HepG2 (cell line): ENCODE results near the gene TMEM100.

Source experiments
- CTCF ChIP-seq: sonication (generic); formaldehyde crosslinking; IDR thresholded peaks from 2 replicates; pipeline ENCODE4 v1.5.0; 2020; ENCODE audit warnings: mild to moderate bottlenecking, missing genetic modification reagents, moderate library complexity
- E2F5 ChIP-seq: sonication (generic); formaldehyde crosslinking; conservative IDR thresholded peaks from 2 replicates; pipeline ENCODE4 v1.4.0; 2020; ENCODE audit warnings: missing genetic modification reagents
- EED ChIP-seq: sonication (generic); formaldehyde crosslinking; IDR thresholded peaks from 2 replicates; pipeline ENCODE4 v1.5.0; 2020; ENCODE audit warnings: mild to moderate bottlenecking, missing genetic modification reagents
- KDM5A ChIP-seq: fragments of 200-600 bp; sonication (generic); IDR thresholded peaks from 2 replicates; pipeline ENCODE4 v1.7.0; 2018; ENCODE audit warnings: antibody characterized with exemption, mild to moderate bottlenecking, low read length, borderline replicate concordance
- KDM5B ChIP-seq: sonication (generic); formaldehyde crosslinking; IDR thresholded peaks from 2 replicates; pipeline ENCODE4 v1.4.0; 2020; ENCODE audit warnings: missing genetic modification reagents, mild to moderate bottlenecking, borderline replicate concordance
- MAX ChIP-seq: IDR thresholded peaks from 2 replicates; pipeline ENCODE4 v1.6.1; 2012; ENCODE audit warnings: inconsistent platforms
- MIER2 ChIP-seq: IDR thresholded peaks from 2 replicates; pipeline ENCODE4 v1.6.1; 2016; ENCODE audit warnings: missing biosample characterization, missing genetic modification reagents
- NFKB2 ChIP-seq: sonication (generic); formaldehyde crosslinking; IDR thresholded peaks from 2 replicates; pipeline ENCODE4 v1.4.0; 2020; ENCODE audit warnings: missing genetic modification reagents, borderline replicate concordance
- SRF ChIP-seq: IDR thresholded peaks from 2 replicates; pipeline ENCODE4 v1.6.1; 2011; ENCODE audit warnings: mild to moderate bottlenecking, low read depth, low read length, moderate library complexity
- ZBTB26 ChIP-seq: IDR thresholded peaks from 2 replicates; pipeline ENCODE4 v1.6.1; 2016; ENCODE audit warnings: missing compliant biosample characterization, missing genetic modification reagents, borderline replicate concordance
- ZHX1 ChIP-seq: sonication (generic); formaldehyde crosslinking; IDR thresholded peaks from 2 replicates; pipeline ENCODE4 v1.8.1; 2022; ENCODE audit warnings: low read depth, mild to moderate bottlenecking, missing genetic modification reagents
- ZNF589 ChIP-seq: sonication (generic); formaldehyde crosslinking; conservative IDR thresholded peaks from 2 replicates; pipeline ENCODE4 v1.8.0; 2022; ENCODE audit warnings: mild to moderate bottlenecking, moderate library complexity, missing genetic modification reagents
- ZSCAN31 ChIP-seq: sonication (generic); formaldehyde crosslinking; IDR thresholded peaks from 2 replicates; pipeline ENCODE4 v1.5.0; 2020; ENCODE audit warnings: low read depth, mild to moderate bottlenecking, missing genetic modification reagents

GRCh38 chr17:55699181-55699860 lies 23.3 kb downstream of the TMEM100 start:
- TF ChIP-seq ZHX1 (CRISPR knock-in tag) (no peak), CTCF (no peak), EED (CRISPR knock-in tag) (no peak), MIER2 (no peak), MAX (no peak), ZSCAN31 (CRISPR knock-in tag) (no peak), SRF (no peak), ZBTB26 (CRISPR knock-in tag) (no peak), KDM5B (no peak), KDM5A (no peak), E2F5 (CRISPR knock-in tag) (no peak), NFKB2 (CRISPR knock-in tag) (no peak), ZNF589 (CRISPR knock-in tag) (no peak)
